NCI-H524 treated with DMSO at 0.1 percent for 48 hours (cell line): ENCODE measurements around the gene IQGAP2.
"Not testable (repeated sequence)": the region's sequence is repeated elsewhere in the genome, so short reads cannot be mapped to it uniquely, and the experiment has no call there.

ENCODE experiments used
- DNase-seq: peaks from one replicate; lab custom pipeline; 2025; lab: John Stamatoyannopoulos, UW

IQGAP2 gene

DNA sequence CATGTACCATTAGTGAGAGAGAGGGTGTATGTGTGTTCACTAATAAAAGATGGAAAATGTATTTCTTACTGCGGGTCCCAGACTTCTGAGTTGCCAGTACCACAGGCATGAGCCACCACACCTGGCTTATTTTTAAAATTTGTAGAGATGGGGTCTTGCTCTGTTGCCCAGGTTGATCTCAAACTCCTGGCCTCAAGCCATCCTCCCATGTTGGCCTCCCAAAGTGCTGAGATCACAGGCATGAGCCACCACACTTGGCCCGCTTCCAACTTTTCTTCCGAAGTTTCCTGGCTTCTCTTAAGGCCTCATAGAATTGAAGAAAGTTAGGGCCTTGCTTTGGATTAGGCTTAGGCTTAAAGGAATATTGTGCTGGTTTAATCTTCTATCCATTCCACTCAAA lies 260.5 kb downstream of the IQGAP2 start:
- DNase-seq, result no peak

DNA sequence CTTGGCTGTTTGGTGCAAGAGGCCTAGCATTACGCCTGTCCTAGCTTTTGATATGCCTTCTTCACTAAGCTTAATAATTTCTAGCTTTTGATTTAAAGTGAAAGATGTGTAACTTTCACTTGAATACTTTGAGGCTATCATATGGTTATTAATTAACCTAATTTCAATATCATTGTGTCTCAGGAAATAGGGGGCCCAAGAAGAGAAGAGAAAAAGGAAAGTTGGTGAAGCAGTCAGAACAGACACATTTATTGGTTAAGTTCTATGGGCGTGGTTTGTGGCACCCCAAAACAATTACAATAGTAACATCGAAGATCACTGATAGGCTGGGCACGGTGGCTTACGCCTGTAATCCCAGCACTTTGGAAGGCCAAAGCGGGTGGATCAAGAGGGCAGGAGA lies 261.0 kb downstream of the IQGAP2 start:
- DNase-seq, result no peak

DNA sequence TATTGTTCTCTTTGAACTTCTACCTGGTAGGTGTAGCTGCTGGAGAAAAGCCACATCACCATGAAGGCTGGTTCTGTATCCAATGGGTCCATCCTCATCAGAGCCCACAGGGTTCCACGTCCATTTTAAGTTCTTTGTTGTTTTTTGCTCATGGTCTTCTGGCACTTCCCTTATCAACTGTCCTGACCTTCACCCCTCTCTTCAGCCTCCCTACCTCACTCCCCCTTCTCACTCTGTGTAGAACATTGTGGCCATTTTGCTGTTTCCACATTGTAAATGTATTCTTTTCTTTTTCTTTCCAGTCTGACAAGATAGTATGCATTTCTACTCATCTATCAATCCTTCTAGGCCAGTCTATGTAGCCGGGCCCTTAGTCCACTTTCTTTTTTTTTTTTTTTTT lies 264.4 kb downstream of the IQGAP2 start:
- DNase-seq, result no peak

GRCh38 chr5:76669245-76669644 lies 266.2 kb downstream of the IQGAP2 start:
- no peak for DNase-seq

DNA sequence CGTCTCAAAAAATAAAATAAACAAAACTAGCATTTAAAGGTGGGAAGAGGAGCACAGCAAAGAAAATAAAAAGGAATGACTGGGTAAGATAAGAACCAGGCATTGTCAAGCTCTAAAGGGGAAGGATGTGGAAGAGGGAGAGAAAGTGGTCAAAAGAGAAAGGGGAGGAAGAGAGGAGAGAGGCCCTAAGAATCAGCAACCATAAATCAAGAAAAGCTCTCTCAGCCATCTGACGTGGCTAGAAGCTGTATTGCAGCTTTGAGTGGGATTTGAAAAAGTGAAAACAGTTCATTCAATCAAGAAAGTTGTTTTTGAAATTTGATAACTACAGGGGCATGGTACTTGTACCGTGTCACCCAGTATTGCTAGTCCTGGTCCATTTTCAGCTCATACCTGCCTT lies 267.4 kb downstream of the IQGAP2 start:
- no peak for DNase-seq

DNA sequence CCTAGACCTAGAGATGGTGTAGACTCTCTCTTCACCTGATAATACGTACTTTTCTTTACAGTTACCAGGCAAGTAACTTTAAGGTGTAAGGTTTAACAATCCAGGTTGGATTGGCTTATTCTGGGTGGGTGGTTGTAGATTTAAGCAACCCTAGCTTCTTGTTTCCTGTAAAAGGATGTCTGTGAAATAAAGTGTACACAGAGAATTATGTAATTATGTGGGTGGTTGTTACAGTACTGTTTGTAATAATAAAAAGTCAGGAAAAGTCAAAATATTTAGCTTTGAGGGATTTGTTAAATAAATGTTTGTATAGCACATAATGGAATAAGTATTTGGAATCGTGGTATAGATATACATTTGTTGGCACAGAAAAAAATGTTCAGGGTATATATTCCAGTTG lies 269.2 kb downstream of the IQGAP2 start:
- DNase-seq, result no peak

- DNase-seq, result no peak
Observed at GRCh38 chr5:76673125-76673524, 270.0 kb downstream of the IQGAP2 start.

GRCh38 chr5:76674330-76675066 lies 271.4 kb downstream of the IQGAP2 start:
- no peak for DNase-seq

- DNase-seq, result no peak
Observed at GRCh38 chr5:76675364-76675763, 272.3 kb downstream of the IQGAP2 start.

- no peak for DNase-seq
Observed at GRCh38 chr5:76677849-76678472, 274.9 kb downstream of the IQGAP2 start.

DNA sequence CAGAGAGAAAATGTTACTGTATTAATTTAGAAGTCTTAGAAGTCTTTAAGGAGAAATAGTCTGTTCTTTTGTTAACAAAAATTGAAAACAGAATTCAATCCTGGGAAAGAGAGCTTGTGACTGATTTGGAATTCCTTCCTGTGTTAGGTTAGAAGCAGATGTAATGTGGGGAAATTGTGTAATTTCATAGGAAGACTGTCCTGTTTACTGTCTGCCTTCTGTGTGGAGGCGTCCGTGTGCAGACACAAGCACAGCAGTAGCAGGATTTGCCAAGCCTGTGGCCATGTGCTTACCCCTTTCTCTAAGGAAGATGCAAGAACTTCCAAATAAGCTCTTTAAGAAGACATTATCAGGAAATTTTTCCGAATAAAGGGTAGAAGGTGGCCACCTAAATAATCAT lies 276.1 kb downstream of the IQGAP2 start:
- no peak for DNase-seq

DNA sequence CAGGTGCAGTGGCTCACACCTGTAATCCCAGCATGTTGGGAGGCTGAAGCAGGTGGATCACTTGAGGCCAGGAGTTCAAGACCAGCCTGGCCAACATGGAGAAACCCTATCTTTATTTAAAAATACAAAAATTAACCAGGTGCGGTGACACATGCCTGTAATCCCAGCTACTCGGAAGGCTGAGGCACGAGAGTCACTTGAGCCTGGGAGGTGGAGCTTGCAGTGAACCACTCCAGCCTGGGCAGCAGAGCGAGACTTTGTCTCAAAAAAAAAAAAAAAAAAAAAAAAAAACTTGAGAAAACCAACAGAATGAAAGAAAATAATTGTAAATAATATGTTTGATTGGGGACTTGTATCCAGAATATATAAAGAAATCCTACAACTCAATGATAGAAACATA lies 277.7 kb downstream of the IQGAP2 start:
- DNase-seq, result not testable (repeated sequence)

- no peak for DNase-seq
Observed at GRCh38 chr5:76681287-76681686, 278.2 kb downstream of the IQGAP2 start.

- no peak for DNase-seq
Observed at GRCh38 chr5:76682387-76682786, 279.3 kb downstream of the IQGAP2 start.

- no peak for DNase-seq
Observed at GRCh38 chr5:76683816-76684731, 281.0 kb downstream of the IQGAP2 start.

GRCh38 chr5:76684756-76685519 lies 281.9 kb downstream of the IQGAP2 start:
- DNase-seq, result no peak

GRCh38 chr5:76685704-76686103 lies 282.6 kb downstream of the IQGAP2 start:
- no peak for DNase-seq

- no peak for DNase-seq
Observed at GRCh38 chr5:76688212-76688611, 285.1 kb downstream of the IQGAP2 start.

DNA sequence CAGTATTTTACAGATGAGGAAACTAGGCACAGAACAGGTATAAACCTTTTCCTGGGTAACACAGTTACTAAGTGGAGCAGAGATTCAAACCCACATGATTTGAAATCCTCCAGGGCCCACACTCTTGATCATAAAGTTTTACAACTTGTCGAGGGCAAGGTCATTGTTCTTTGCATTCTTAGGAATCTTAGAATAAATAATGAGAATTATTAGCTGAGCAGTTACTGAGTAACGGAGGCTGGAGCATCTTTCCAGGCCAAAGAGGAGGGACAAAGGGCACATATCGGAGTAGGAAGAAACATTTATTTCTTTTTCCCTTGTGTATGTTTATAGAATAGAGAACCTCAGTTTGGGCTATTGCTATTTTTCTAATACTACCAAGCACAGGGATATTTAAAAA lies 285.8 kb downstream of the IQGAP2 start:
- DNase-seq, result no peak

DNA sequence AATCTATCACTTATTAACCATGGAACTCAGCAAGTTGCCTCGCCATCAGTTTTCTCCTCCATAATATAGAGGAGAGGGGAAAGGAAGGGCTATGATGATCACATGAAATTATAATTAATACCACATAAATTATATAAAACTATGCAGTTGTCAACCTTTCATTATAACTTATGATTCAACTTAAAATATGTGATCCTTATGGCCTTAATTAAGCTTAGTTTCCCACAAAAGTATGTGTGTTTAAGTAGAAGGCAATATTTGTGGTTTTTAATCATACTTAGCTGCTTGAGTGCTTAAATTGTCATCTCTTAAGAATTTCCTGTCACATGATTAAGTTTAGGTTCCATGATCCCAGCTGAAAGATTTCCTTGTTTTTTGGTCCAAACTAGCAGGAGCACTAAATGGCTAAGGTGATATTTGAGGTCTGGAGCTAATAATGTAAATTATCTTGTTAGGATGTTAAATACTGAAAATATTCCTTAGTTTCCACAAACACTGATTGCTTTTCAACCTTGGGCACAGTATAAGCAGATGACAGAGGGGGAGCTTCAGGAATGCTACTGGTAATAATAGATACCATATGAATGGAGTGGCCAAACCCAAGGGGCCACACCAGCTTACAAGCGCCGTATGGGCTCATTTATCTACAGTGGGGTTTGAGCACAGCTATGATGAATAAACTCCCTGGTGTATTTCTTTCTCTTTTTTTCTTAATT lies 286.4 kb downstream of the IQGAP2 start:
- no peak for DNase-seq

GRCh38 chr5:76690037-76690679 lies 287.1 kb downstream of the IQGAP2 start:
- DNase-seq, result no peak
